Testis (tissue), 3 donors: Measurements from ENCODE around the gene ROR2. TPM values are rescaled to one million over a fixed set of nuclear protein-coding genes. Genes with fewer than 3 reads are reported as not detected.

Experiments used
- DNase-seq: peaks from one replicate; pipeline ENCODE4 v3.0.0-alpha.2; 2019
- H3K27ac ChIP-seq, 2 donors: fragments of 200-600 bp; sonication (generic); one replicate each; pipeline ENCODE4 v1.5.1; 2019
- H3K27me3 ChIP-seq: fragments of 200-600 bp; sonication (generic); one replicate; pipeline ENCODE4 v1.5.1; 2019
- H3K36me3 ChIP-seq: fragments of 200-600 bp; sonication (generic); one replicate; pipeline ENCODE4 v1.5.1; 2017; ENCODE audit warnings: low read depth; ENCODE audit errors: missing control alignments
- H3K4me1 ChIP-seq: fragments of 200-600 bp; sonication (generic); one replicate; pipeline ENCODE4 v1.5.1; 2019
- H3K4me3 ChIP-seq, 2 donors: fragments of 200-600 bp; sonication (generic); one replicate each; pipeline ENCODE4 v1.5.1; 2017 to 2019
- H3K9me3 ChIP-seq: fragments of 200-600 bp; sonication (generic); one replicate; pipeline ENCODE4 v1.5.1; 2017
- POLR2A ChIP-seq: fragments of 450-650 bp; IDR thresholded peaks from one replicate; pipeline ENCODE4 v1.6.1; 2017; ENCODE audit warnings: antibody characterized with exemption, mild to moderate bottlenecking, moderate library complexity
- WGBS, 2 donors: methylation state at CpG; one replicate each; pipeline ENCODE4 v1.1.5; 2018; 5-methylcytosine and 5-hydroxymethylcytosine counted together
- intact Hi-C: fragments of 100-400 bp; cut with DNase I; formaldehyde crosslinking; loops from one replicate; pipeline ENCODE4 v1.15.1; 2023; ENCODE audit warnings: low total_unique reads
- polyA plus RNA-seq: library from polyadenylated mRNA; stranded (reverse); fragments of 350-450 nt; fragmentation: Illumina TruSeq; extraction: RNeasy Lipid Tissue Mini Kit (QIAGEN cat#74804); gene quantifications from one replicate; pipeline ENCODE4 v1.2.3, GENCODE V29; 2014; ENCODE audit warnings: low read depth, low replicate concordance; ENCODE audit not compliant: insufficient read depth
- total RNA-seq, 2 donors: library from RNA; depleted of rRNA; stranded (reverse); fragments of >200 nt; gene quantifications; one replicate each; pipeline ENCODE4 v1.2.3, GENCODE V29; 2016
- TF ChIP-seq, protein P1 (sequence below), 3 experiments: fragments of 450-650 bp in 2 of 3; fragments of 200-600 bp in 1 of 3; sonication (generic) in 1 of 3; IDR thresholded peaks; one replicate each; pipeline ENCODE4 v1.5.1; 2016 to 2019; ENCODE audit warnings: antibody characterized with exemption in 3 of 3, mild to moderate bottlenecking in 2 of 3, moderate library complexity in 1 of 3

The ROR2 gene
- total and polyA plus RNA-seq, 3 donors from 2014 or later: 11.5 to 16.5 (median 12.3) TPM

GRCh38 chr9:91698266-91698665, 251.8 kb downstream of the ROR2 start:
- TF ChIP-seq, protein P1, sequence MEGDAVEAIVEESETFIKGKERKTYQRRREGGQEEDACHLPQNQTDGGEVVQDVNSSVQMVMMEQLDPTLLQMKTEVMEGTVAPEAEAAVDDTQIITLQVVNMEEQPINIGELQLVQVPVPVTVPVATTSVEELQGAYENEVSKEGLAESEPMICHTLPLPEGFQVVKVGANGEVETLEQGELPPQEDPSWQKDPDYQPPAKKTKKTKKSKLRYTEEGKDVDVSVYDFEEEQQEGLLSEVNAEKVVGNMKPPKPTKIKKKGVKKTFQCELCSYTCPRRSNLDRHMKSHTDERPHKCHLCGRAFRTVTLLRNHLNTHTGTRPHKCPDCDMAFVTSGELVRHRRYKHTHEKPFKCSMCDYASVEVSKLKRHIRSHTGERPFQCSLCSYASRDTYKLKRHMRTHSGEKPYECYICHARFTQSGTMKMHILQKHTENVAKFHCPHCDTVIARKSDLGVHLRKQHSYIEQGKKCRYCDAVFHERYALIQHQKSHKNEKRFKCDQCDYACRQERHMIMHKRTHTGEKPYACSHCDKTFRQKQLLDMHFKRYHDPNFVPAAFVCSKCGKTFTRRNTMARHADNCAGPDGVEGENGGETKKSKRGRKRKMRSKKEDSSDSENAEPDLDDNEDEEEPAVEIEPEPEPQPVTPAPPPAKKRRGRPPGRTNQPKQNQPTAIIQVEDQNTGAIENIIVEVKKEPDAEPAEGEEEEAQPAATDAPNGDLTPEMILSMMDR (IDR thresholded peaks at IDR 0.05): no peak
- TF ChIP-seq POLR2A: no peak
- 65 to 76% methylated on average over 3 of the region's 3 CpGs for WGBS, 2 donors
- intact Hi-C loops: no loop called here

DNA sequence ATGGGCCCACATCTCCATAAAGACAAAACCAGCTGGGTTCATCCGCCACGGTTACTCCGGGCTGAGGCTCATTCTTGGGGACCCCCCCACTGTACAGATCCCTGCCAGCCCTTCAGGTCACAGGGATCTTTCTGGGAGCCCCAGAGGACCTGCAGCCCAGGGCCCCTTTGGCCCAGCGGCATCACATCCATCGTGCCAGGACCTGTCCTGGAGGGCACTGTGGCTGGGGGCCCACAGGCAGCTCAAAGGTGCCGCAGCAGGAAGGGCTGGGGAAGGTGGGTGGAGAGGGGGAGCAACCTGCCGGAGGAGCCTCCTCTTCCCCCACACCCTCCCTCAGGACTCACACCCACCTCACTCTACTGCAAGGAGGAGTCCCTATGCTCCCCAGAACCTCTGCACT, 252.8 kb downstream of the ROR2 start:
- DNase-seq: no peak
- H3K9me3 ChIP-seq: no peaks in the 10 kb centered on the region
- TF ChIP-seq POLR2A: no peak
- TF ChIP-seq, protein P1 (IDR thresholded peaks at IDR 0.05): no peak
- no peaks in the 10 kb centered on the region for H3K27me3 ChIP-seq
- H3K4me1 ChIP-seq: no peaks in the 10 kb centered on the region
- H3K36me3 ChIP-seq: no peaks in the 10 kb centered on the region
- WGBS, 2 donors: 82 to 85% methylated on average over 6 to 7 of the region's 7 CpGs
- H3K27ac ChIP-seq: no peak overlapping the region
- intact Hi-C loops: no loop called here
- no peak overlapping the region for H3K4me3 ChIP-seq

More at GRCh38 chr9:91698266-91698665, 251.8 kb downstream of the ROR2 start:
- DNase-seq: no peak
- no peak overlapping the region for H3K27ac ChIP-seq
- H3K4me3 ChIP-seq: no peak overlapping the region
- H3K36me3 ChIP-seq: no peaks in the 10 kb centered on the region
- H3K9me3 ChIP-seq: no peaks in the 10 kb centered on the region
- no peaks in the 10 kb centered on the region for H3K27me3 ChIP-seq
- no peaks in the 10 kb centered on the region for H3K4me1 ChIP-seq

DNA sequence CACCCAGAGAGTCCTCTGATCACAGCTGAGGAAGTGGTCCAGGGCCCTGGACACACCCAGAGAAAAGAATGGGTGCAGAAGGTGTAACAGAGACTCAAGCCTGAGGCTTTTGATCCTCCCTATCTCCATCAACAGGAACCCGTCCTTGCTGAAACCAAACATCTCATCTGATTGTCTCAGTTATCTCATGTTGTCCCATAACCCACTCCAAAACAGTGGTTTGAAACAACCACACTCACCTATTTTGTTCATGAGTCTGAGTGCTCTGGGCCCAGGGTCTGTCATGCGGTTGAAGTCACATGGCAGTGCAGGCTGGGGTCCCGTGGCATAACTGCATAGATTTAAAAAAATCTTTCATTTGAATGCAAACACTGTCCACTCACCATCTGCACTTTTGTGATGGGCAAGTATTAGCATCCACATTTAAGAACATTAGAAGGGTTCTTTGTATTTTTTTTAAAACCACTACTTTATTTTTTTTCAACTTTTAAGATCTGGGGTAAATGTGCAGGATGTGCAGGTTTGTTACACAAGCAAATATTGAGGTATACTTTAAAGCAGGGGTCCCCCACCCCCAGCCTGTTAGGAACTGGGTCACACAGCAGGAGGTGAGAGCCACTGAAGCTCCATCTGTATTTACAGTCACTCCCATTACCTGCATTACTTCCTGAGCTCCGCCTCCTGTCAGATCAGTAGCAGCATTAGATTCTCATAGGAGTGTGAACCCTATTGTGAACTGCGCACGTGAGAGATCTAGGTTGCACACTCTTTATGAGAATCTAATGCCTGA, 255.8 kb downstream of the ROR2 start:
- H3K4me3 ChIP-seq: no peak overlapping the region
- no peak for DNase-seq
- no peaks in the 10 kb centered on the region for H3K27me3 ChIP-seq
- whole genome bisulfite sequencing, 2 donors: 78 to 91% methylated on average over 6 of the region's 6 CpGs
- H3K36me3 ChIP-seq: no peaks in the 10 kb centered on the region
- intact Hi-C loops: no loop called here
- H3K9me3 ChIP-seq: no peaks in the 10 kb centered on the region
- TF ChIP-seq POLR2A: no peak
- TF ChIP-seq, protein P1 (IDR thresholded peaks at IDR 0.05): no peak
- no peaks in the 10 kb centered on the region for H3K4me1 ChIP-seq
- no peak overlapping the region for H3K27ac ChIP-seq

- TF ChIP-seq, protein P1 (IDR thresholded peaks at IDR 0.05): no peak
- TF ChIP-seq POLR2A: no peak
- no peaks in the 10 kb centered on the region for H3K27me3 ChIP-seq
- 69 to 75% methylated on average over 7 of the region's 7 CpGs for WGBS, 2 donors
- no peaks in the 10 kb centered on the region for H3K36me3 ChIP-seq
- H3K9me3 ChIP-seq: no peaks in the 10 kb centered on the region
- intact Hi-C loops: no loop called here
- DNase-seq: no peak
- H3K27ac ChIP-seq: no peak overlapping the region
- H3K4me1 ChIP-seq: no peaks in the 10 kb centered on the region
- no peak overlapping the region for H3K4me3 ChIP-seq
Observed at GRCh38 chr9:91693226-91693625, 256.8 kb downstream of the ROR2 start.
